HepG2 (cell line): Measurements from ENCODE around the gene IVD. TPM values are rescaled to one million over a fixed set of nuclear protein-coding genes. Genes with fewer than 3 reads are reported as not detected.

Source experiments
- ATF1 ChIP-seq: IDR thresholded peaks from 2 replicates; pipeline ENCODE4 v1.6.1; 2016; ENCODE audit warnings: mild to moderate bottlenecking, control low read depth
- CEBPG ChIP-seq: IDR thresholded peaks from 2 replicates; pipeline ENCODE4 v1.6.1; 2016
- CSRNP2 ChIP-seq: sonication (generic); formaldehyde crosslinking; conservative IDR thresholded peaks from 2 replicates; pipeline ENCODE4 v1.8.0; 2022; ENCODE audit warnings: low read depth, missing genetic modification reagents
- ELF3 ChIP-seq: IDR thresholded peaks from 2 replicates; pipeline ENCODE4 v1.6.1; 2016; ENCODE audit warnings: missing genetic modification reagents, missing compliant biosample characterization
- IRF2 ChIP-seq: IDR thresholded peaks from 2 replicates; pipeline ENCODE4 v1.6.1; 2018; ENCODE audit warnings: missing genetic modification reagents, missing compliant biosample characterization
- NFKBIZ ChIP-seq: IDR thresholded peaks from 2 replicates; pipeline ENCODE4 v1.6.1; 2018; ENCODE audit warnings: missing genetic modification reagents, missing compliant biosample characterization
- NR1H2 ChIP-seq: sonication (generic); formaldehyde crosslinking; IDR thresholded peaks from 2 replicates; pipeline ENCODE4 v1.8.1; 2022; ENCODE audit warnings: low read depth, missing genetic modification reagents, borderline replicate concordance
- PAX8 ChIP-seq: sonication (generic); formaldehyde crosslinking; IDR thresholded peaks from 2 replicates; pipeline ENCODE4 v1.8.0; 2022; ENCODE audit warnings: mild to moderate bottlenecking, missing genetic modification reagents, borderline replicate concordance
- PLSCR1 ChIP-seq: sonication (generic); formaldehyde crosslinking; IDR thresholded peaks from 2 replicates; pipeline ENCODE4 v1.5.0; 2020; ENCODE audit warnings: missing genetic modification reagents, mild to moderate bottlenecking, borderline replicate concordance
- POLR2G ChIP-seq: fragments of 200-400 bp; formaldehyde crosslinking; IDR thresholded peaks from 2 replicates; pipeline ENCODE4 v1.6.1; 2018; ENCODE audit warnings: mild to moderate bottlenecking, low read depth, low read length, moderate library complexity
- RAD21 ChIP-seq: fragments of 450-650 bp; formaldehyde crosslinking; IDR thresholded peaks from 2 replicates; pipeline ENCODE4 v1.5.0; 2020; ENCODE audit warnings: mild to moderate bottlenecking
- RBAK ChIP-seq: sonication (generic); formaldehyde crosslinking; IDR thresholded peaks from 2 replicates; pipeline ENCODE4 v1.5.1; 2020; ENCODE audit warnings: mild to moderate bottlenecking, missing genetic modification reagents
- STAT5B ChIP-seq: sonication (generic); formaldehyde crosslinking; IDR thresholded peaks from 2 replicates; pipeline ENCODE4 v1.4.0; 2020; ENCODE audit warnings: missing genetic modification reagents
- TGIF2 ChIP-seq: IDR thresholded peaks from 2 replicates; pipeline ENCODE4 v1.6.1; 2016; ENCODE audit warnings: control low read depth, missing compliant biosample characterization
- THAP11 ChIP-seq: IDR thresholded peaks from 2 replicates; pipeline ENCODE4 v1.6.1; 2016; ENCODE audit warnings: missing biosample characterization, missing genetic modification reagents
- TMF1 ChIP-seq: sonication (generic); formaldehyde crosslinking; IDR thresholded peaks from 2 replicates; pipeline ENCODE4 v1.8.1; 2022; ENCODE audit warnings: low read depth, missing genetic modification reagents
- TRIM24 ChIP-seq: sonication (generic); formaldehyde crosslinking; IDR thresholded peaks from 2 replicates; pipeline ENCODE4 v1.8.0; 2022; ENCODE audit warnings: mild to moderate bottlenecking, missing genetic modification reagents
- U2AF1 ChIP-seq: fragments of 200-400 bp; formaldehyde crosslinking; optimal IDR thresholded peaks from 2 replicates; pipeline ENCODE3; 2017; ENCODE audit warnings: mild to moderate bottlenecking, low read depth, low read length
- ZFY ChIP-seq: sonication (generic); formaldehyde crosslinking; IDR thresholded peaks from 2 replicates; pipeline ENCODE4 v1.4.0; 2020; ENCODE audit warnings: missing genetic modification reagents
- ZKSCAN8 ChIP-seq: IDR thresholded peaks from 2 replicates; pipeline ENCODE4 v1.6.1; 2016; ENCODE audit warnings: borderline replicate concordance, missing genetic modification reagents, missing compliant biosample characterization
- ZNF138 ChIP-seq: sonication (generic); formaldehyde crosslinking; IDR thresholded peaks from 2 replicates; pipeline ENCODE4 v1.5.0; 2020; ENCODE audit warnings: mild to moderate bottlenecking, low read depth, missing genetic modification reagents
- ZNF234 ChIP-seq: sonication (generic); formaldehyde crosslinking; conservative IDR thresholded peaks from 2 replicates; pipeline ENCODE4 v1.5.1; 2020; ENCODE audit warnings: mild to moderate bottlenecking, missing genetic modification reagents
- ZNF263 ChIP-seq: sonication (generic); formaldehyde crosslinking; IDR thresholded peaks from 2 replicates; pipeline ENCODE4 v1.4.0; 2020; ENCODE audit warnings: missing genetic modification reagents
- ZNF432 ChIP-seq: sonication (generic); formaldehyde crosslinking; IDR thresholded peaks from 2 replicates; pipeline ENCODE4 v1.5.0; 2020; ENCODE audit warnings: missing genetic modification reagents, mild to moderate bottlenecking, borderline replicate concordance
- ZNF605 ChIP-seq: sonication (generic); formaldehyde crosslinking; IDR thresholded peaks from 2 replicates; pipeline ENCODE4 v1.8.0; 2022; ENCODE audit warnings: mild to moderate bottlenecking, missing genetic modification reagents
- ZNF691 ChIP-seq: sonication (generic); formaldehyde crosslinking; IDR thresholded peaks from 2 replicates; pipeline ENCODE4 v1.4.0; 2020; ENCODE audit warnings: missing genetic modification reagents, low read depth, mild to moderate bottlenecking, borderline replicate concordance
- ZNF780A ChIP-seq: sonication (generic); formaldehyde crosslinking; IDR thresholded peaks from 2 replicates; pipeline ENCODE4 v1.8.0; 2022; ENCODE audit warnings: mild to moderate bottlenecking, missing genetic modification reagents, moderate library complexity
- polyA plus RNA-seq, 8 experiments: library from polyadenylated mRNA; depleted of rRNA in 3 of 8; stranded (reverse) in 7 of 8; unstranded in 1 of 8; fragments of >200 nt; fragmentation: Illumina TruSeq in 4 of 8; extraction: Trizol in 4 of 8; gene quantifications; 2 replicates each; pipeline versions ENCODE4 v1.2.1 to v1.2.3, GENCODE V29; 2011 to 2016; ENCODE audit warnings: low read depth in 4 of 8, missing spikeins in 1 of 8, mixed read lengths in 1 of 8; ENCODE audit not compliant: insufficient read depth in 1 of 8
- total RNA-seq, 5 experiments: library from RNA; depleted of rRNA; stranded (reverse); fragments of >200 nt; fragmentation: Illumina TruSeq; extraction: Trizol; gene quantifications; 2 replicates each; pipeline ENCODE4 v1.2.3, GENCODE V29; 2016; ENCODE audit warnings: low read depth in 1 of 5
- TF ChIP-seq, protein P1 (sequence below): sonication (generic); formaldehyde crosslinking; IDR thresholded peaks from 2 replicates; pipeline ENCODE4 v1.8.1; 2023; ENCODE audit warnings: missing genetic modification reagents, mild to moderate bottlenecking, borderline replicate concordance

Gene IVD
- total and polyA plus RNA-seq, 2 of the 13 experiments (the other 11 are each of a cell fraction or from before 2014, with no cell fraction given): 48.0 to 53.9 TPM

- TF ChIP-seq POLR2G (peak; percentile 74), TGIF2 (CRISPR knock-in tag) (peak; percentile 75), PAX8 (CRISPR knock-in tag) (no peak), ZNF691 (CRISPR knock-in tag) (no peak), IRF2 (CRISPR knock-in tag) (no peak), ZNF780A (CRISPR knock-in tag) (no peak; the same call in 1 of the 2 replicates), U2AF1 (no peak), RBAK (CRISPR knock-in tag) (no peak), ZNF432 (no peak), TMF1 (CRISPR knock-in tag) (no peak), RAD21 (peak; percentile 51), ZKSCAN8 (CRISPR knock-in tag) (no peak), ATF1 (no peak), PLSCR1 (CRISPR knock-in tag) (no peak), ELF3 (CRISPR knock-in tag) (peak; percentile 51), ZNF605 (CRISPR knock-in tag) (0 out of 2 replicates have a peak, but pooled peaks have one; percentile 49), TRIM24 (CRISPR knock-in tag) (no peak), NFKBIZ (CRISPR knock-in tag) (no peak), STAT5B (CRISPR knock-in tag) (no peak), THAP11 (CRISPR knock-in tag) (no peak), ZNF263 (0 out of 2 replicates have a peak, but pooled peaks have one; percentile 34), ZNF138 (CRISPR knock-in tag) (no peak), NR1H2 (CRISPR knock-in tag) (no peak), CEBPG (CRISPR knock-in tag) (peak; percentile 56), ZNF234 (CRISPR knock-in tag) (no peak), ZFY (CRISPR knock-in tag) (peak; percentile 35; the same call in 1 of the 2 replicates), CSRNP2 (CRISPR knock-in tag) (no peak)
- TF ChIP-seq, protein P1, sequence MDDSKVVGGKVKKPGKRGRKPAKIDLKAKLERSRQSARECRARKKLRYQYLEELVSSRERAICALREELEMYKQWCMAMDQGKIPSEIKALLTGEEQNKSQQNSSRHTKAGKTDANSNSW (CRISPR knock-in tag): no peak
These were observed 65.0 kb downstream of the IVD start, which contains the start of gene CHST14 (continued) for GRCh38 chr15:40470423-40471104.
